ENCODE results near the gene C10orf90.

The C10orf90 gene

DNA sequence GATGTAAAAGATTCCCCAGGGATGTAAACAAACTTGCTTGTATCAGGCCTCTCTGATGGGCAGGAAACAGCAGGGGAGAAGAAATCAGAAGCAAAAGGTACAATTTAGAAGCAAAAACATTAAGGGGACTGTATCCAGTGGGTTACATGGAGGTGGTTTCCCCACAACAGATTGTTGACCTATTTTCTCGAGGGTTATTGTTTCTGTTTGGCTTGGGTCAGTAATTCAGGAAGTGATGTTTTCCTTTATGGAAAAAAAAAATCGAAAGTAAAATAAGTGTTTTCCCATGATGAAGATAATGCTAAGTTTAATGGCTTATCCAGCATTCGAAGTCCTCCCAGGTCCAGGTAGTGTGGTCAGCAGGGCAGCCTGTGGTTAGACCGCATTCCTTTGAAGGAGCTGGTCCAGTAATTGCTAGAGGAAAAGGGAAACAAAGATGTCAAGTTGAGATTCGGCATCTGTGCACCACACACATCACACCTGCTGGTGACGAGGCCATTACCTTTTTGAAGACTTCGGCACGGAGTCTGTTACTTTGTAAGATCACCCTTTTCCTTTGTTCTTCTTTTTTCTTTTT is 244.9 kb downstream of the C10orf90 start:
- Histone ChIP-seq H3K36me3 (ENCODE audit: control insufficient read depth in 2 of 2, insufficient read depth in 1 of 2, low read length in 2 of 2) (no peaks in the 10 kb centered on the region), H3K4me1 (ENCODE audit: control insufficient read depth, insufficient read depth, low read length) (no peaks in the 10 kb centered on the region), H3K4me3 (ENCODE audit: low read depth, low read length) (no peak overlapping the region), H3K9me3 (ENCODE audit: control insufficient read depth, insufficient read depth, low read depth, low read length) (no peaks in the 10 kb centered on the region), H3K27ac (ENCODE audit: extremely low read depth, low read depth, low read length) (no peak overlapping the region)
- CTCF ChIA-PET: no interaction called here
- POLR2A ChIA-PET: no interaction called here
- TF ChIP-seq ZNF433 (tag by site-specific recombination; IDR thresholded peaks at IDR 0.05; ENCODE audit: low read depth) (no peak), ZNF529 (tag by site-specific recombination; IDR thresholded peaks at IDR 0.05; ENCODE audit: insufficient replicate concordance) (no peak), ZNF146 (tag by site-specific recombination; IDR thresholded peaks at IDR 0.05) (no peak), ZNF624 (tag by site-specific recombination; IDR thresholded peaks at IDR 0.05) (no peak), ZNF132 (tag by site-specific recombination; IDR thresholded peaks at IDR 0.05; ENCODE audit: borderline replicate concordance) (no peak), ZNF16 (tag by site-specific recombination; IDR thresholded peaks at IDR 0.05; ENCODE audit: low read depth) (no peak), ZNF404 (tag by site-specific recombination; IDR thresholded peaks at IDR 0.05) (no peak), MYNN (tag by site-specific recombination; IDR thresholded peaks at IDR 0.05; ENCODE audit: borderline replicate concordance) (no peak), ZNF266 (tag by site-specific recombination; IDR thresholded peaks at IDR 0.05; ENCODE audit: low read depth) (no peak), ZNF76 (tag by site-specific recombination; IDR thresholded peaks at IDR 0.05; ENCODE audit: borderline replicate concordance, low read depth) (no peak), ZNF777 (tag by site-specific recombination; IDR thresholded peaks at IDR 0.05; ENCODE audit: borderline replicate concordance) (no peak), ZNF626 (tag by site-specific recombination; IDR thresholded peaks at IDR 0.05) (no peak), ZNF133 (tag by site-specific recombination; IDR thresholded peaks at IDR 0.05) (no peak)
- TF ChIP-seq, protein P1, sequence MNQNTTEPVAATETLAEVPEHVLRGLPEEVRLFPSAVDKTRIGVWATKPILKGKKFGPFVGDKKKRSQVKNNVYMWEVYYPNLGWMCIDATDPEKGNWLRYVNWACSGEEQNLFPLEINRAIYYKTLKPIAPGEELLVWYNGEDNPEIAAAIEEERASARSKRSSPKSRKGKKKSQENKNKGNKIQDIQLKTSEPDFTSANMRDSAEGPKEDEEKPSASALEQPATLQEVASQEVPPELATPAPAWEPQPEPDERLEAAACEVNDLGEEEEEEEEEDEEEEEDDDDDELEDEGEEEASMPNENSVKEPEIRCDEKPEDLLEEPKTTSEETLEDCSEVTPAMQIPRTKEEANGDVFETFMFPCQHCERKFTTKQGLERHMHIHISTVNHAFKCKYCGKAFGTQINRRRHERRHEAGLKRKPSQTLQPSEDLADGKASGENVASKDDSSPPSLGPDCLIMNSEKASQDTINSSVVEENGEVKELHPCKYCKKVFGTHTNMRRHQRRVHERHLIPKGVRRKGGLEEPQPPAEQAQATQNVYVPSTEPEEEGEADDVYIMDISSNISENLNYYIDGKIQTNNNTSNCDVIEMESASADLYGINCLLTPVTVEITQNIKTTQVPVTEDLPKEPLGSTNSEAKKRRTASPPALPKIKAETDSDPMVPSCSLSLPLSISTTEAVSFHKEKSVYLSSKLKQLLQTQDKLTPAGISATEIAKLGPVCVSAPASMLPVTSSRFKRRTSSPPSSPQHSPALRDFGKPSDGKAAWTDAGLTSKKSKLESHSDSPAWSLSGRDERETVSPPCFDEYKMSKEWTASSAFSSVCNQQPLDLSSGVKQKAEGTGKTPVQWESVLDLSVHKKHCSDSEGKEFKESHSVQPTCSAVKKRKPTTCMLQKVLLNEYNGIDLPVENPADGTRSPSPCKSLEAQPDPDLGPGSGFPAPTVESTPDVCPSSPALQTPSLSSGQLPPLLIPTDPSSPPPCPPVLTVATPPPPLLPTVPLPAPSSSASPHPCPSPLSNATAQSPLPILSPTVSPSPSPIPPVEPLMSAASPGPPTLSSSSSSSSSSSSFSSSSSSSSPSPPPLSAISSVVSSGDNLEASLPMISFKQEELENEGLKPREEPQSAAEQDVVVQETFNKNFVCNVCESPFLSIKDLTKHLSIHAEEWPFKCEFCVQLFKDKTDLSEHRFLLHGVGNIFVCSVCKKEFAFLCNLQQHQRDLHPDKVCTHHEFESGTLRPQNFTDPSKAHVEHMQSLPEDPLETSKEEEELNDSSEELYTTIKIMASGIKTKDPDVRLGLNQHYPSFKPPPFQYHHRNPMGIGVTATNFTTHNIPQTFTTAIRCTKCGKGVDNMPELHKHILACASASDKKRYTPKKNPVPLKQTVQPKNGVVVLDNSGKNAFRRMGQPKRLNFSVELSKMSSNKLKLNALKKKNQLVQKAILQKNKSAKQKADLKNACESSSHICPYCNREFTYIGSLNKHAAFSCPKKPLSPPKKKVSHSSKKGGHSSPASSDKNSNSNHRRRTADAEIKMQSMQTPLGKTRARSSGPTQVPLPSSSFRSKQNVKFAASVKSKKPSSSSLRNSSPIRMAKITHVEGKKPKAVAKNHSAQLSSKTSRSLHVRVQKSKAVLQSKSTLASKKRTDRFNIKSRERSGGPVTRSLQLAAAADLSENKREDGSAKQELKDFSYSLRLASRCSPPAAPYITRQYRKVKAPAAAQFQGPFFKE (tag by site-specific recombination; IDR thresholded peaks at IDR 0.05; ENCODE audit: borderline replicate concordance): no peak
- TF ChIP-seq, protein P2, sequence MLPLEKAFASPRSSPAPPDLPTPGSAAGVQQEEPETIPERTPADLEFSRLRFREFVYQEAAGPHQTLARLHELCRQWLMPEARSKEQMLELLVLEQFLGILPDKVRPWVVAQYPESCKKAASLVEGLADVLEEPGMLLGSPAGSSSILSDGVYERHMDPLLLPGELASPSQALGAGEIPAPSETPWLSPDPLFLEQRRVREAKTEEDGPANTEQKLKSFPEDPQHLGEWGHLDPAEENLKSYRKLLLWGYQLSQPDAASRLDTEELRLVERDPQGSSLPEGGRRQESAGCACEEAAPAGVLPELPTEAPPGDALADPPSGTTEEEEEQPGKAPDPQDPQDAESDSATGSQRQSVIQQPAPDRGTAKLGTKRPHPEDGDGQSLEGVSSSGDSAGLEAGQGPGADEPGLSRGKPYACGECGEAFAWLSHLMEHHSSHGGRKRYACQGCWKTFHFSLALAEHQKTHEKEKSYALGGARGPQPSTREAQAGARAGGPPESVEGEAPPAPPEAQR (tag by site-specific recombination; IDR thresholded peaks at IDR 0.05): no peak
- TF ChIP-seq, protein P3, sequence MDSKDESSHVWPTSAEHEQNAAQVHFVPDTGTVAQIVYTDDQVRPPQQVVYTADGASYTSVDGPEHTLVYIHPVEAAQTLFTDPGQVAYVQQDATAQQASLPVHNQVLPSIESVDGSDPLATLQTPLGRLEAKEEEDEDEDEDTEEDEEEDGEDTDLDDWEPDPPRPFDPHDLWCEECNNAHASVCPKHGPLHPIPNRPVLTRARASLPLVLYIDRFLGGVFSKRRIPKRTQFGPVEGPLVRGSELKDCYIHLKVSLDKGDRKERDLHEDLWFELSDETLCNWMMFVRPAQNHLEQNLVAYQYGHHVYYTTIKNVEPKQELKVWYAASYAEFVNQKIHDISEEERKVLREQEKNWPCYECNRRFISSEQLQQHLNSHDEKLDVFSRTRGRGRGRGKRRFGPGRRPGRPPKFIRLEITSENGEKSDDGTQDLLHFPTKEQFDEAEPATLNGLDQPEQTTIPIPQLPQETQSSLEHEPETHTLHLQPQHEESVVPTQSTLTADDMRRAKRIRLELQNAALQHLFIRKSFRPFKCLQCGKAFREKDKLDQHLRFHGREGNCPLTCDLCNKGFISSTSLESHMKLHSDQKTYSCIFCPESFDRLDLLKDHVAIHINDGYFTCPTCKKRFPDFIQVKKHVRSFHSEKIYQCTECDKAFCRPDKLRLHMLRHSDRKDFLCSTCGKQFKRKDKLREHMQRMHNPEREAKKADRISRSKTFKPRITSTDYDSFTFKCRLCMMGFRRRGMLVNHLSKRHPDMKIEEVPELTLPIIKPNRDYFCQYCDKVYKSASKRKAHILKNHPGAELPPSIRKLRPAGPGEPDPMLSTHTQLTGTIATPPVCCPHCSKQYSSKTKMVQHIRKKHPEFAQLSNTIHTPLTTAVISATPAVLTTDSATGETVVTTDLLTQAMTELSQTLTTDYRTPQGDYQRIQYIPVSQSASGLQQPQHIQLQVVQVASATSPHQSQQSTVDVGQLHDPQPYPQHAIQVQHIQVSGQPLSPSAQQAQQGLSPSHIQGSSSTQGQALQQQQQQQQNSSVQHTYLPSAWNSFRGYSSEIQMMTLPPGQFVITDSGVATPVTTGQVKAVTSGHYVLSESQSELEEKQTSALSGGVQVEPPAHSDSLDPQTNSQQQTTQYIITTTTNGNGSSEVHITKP (tag by site-specific recombination; IDR thresholded peaks at IDR 0.05): no peak
- TF ChIP-seq, protein P4, sequence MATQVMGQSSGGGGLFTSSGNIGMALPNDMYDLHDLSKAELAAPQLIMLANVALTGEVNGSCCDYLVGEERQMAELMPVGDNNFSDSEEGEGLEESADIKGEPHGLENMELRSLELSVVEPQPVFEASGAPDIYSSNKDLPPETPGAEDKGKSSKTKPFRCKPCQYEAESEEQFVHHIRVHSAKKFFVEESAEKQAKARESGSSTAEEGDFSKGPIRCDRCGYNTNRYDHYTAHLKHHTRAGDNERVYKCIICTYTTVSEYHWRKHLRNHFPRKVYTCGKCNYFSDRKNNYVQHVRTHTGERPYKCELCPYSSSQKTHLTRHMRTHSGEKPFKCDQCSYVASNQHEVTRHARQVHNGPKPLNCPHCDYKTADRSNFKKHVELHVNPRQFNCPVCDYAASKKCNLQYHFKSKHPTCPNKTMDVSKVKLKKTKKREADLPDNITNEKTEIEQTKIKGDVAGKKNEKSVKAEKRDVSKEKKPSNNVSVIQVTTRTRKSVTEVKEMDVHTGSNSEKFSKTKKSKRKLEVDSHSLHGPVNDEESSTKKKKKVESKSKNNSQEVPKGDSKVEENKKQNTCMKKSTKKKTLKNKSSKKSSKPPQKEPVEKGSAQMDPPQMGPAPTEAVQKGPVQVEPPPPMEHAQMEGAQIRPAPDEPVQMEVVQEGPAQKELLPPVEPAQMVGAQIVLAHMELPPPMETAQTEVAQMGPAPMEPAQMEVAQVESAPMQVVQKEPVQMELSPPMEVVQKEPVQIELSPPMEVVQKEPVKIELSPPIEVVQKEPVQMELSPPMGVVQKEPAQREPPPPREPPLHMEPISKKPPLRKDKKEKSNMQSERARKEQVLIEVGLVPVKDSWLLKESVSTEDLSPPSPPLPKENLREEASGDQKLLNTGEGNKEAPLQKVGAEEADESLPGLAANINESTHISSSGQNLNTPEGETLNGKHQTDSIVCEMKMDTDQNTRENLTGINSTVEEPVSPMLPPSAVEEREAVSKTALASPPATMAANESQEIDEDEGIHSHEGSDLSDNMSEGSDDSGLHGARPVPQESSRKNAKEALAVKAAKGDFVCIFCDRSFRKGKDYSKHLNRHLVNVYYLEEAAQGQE (tag by site-specific recombination; IDR thresholded peaks at IDR 0.05): no peak

Measured in HEK293 (cell line).